HepG2 (cell line): ENCODE results near the gene CLDN4. TPM values are rescaled to one million over a fixed set of nuclear protein-coding genes. Genes with fewer than 3 reads are reported as not detected.
A peak's percentile ranks its signal among the peaks of the same experiment; 100 is the strongest.

Experiments
- BORCS8-MEF2B ChIP-seq: sonication (generic); formaldehyde crosslinking; IDR thresholded peaks from 2 replicates; pipeline ENCODE4 v1.8.0; 2022; ENCODE audit warnings: mild to moderate bottlenecking, missing genetic modification reagents
- EEA1 ChIP-seq: sonication (generic); formaldehyde crosslinking; IDR thresholded peaks from 2 replicates; pipeline ENCODE4 v1.5.1; 2020; ENCODE audit warnings: mild to moderate bottlenecking, missing genetic modification reagents, borderline replicate concordance
- ERF ChIP-seq: IDR thresholded peaks from 2 replicates; pipeline ENCODE4 v1.6.1; 2018; ENCODE audit warnings: missing biosample characterization, missing genetic modification reagents
- ISL2 ChIP-seq: sonication (generic); formaldehyde crosslinking; IDR thresholded peaks from 2 replicates; pipeline ENCODE4 v1.5.0; 2020; ENCODE audit warnings: missing genetic modification reagents
- LCORL ChIP-seq, 2 experiments: fragments of 450-650 bp in 1 of 2; sonication (generic) in 1 of 2; formaldehyde crosslinking in 1 of 2; IDR thresholded peaks; 2 replicates each; pipeline versions ENCODE4 v1.5.0 to v1.6.1; 2017 to 2020; ENCODE audit warnings: antibody characterized with exemption in 1 of 2, missing genetic modification reagents in 1 of 2
- PAF1 ChIP-seq: IDR thresholded peaks from 2 replicates; pipeline ENCODE4 v1.6.1; 2016; ENCODE audit warnings: missing genetic modification reagents, missing compliant biosample characterization
- POLR2A ChIP-seq, 2 experiments: IDR thresholded peaks; 2 replicates each; pipeline ENCODE4 v1.6.1; 2011; ENCODE audit warnings: low read depth in 2 of 2, low read length in 2 of 2, mild to moderate bottlenecking in 1 of 2, moderate library complexity in 1 of 2; ENCODE audit not compliant: insufficient read depth in 1 of 2
- POLR2AphosphoS5 ChIP-seq: IDR thresholded peaks from 2 replicates; pipeline ENCODE4 v1.6.1; 2012; ENCODE audit warnings: low read depth, low read length
- RBFOX2 ChIP-seq: fragments of 200-400 bp; formaldehyde crosslinking; IDR thresholded peaks from 2 replicates; pipeline ENCODE4 v1.6.1; 2017; ENCODE audit warnings: low read depth, mild to moderate bottlenecking, low read length
- RBM39 ChIP-seq: fragments of 200-400 bp; formaldehyde crosslinking; IDR thresholded peaks from one replicate; pipeline ENCODE4 v1.6.1; 2018; ENCODE audit warnings: antibody characterized with exemption, mild to moderate bottlenecking, low read depth, low read length; ENCODE audit not compliant: poor library complexity, severe bottlenecking
- SOX13 ChIP-seq, 3 experiments: fragments of 450-650 bp in 1 of 3; sonication (generic) in 1 of 3; formaldehyde crosslinking in 1 of 3; IDR thresholded peaks in 2 of 3; conservative IDR thresholded peaks in 1 of 3; 2 replicates each; pipeline versions ENCODE4 v1.5.0 to v1.6.1; 2016 to 2020; ENCODE audit warnings: antibody characterized with exemption in 1 of 3, mild to moderate bottlenecking in 1 of 3, missing compliant biosample characterization in 1 of 3, missing genetic modification reagents in 1 of 3, moderate library complexity in 1 of 3
- SP2 ChIP-seq: sonication (generic); formaldehyde crosslinking; IDR thresholded peaks from 2 replicates; pipeline ENCODE4 v1.5.1; 2020; ENCODE audit warnings: mild to moderate bottlenecking, missing genetic modification reagents
- ZFY ChIP-seq: sonication (generic); formaldehyde crosslinking; IDR thresholded peaks from 2 replicates; pipeline ENCODE4 v1.4.0; 2020; ENCODE audit warnings: missing genetic modification reagents
- ZNF407 ChIP-seq: sonication (generic); formaldehyde crosslinking; IDR thresholded peaks from one replicate; pipeline ENCODE4 v1.5.1; 2020; ENCODE audit warnings: mild to moderate bottlenecking, missing genetic modification reagents; ENCODE audit errors: not compliant biosample characterization
- ZNF430 ChIP-seq: sonication (generic); formaldehyde crosslinking; IDR thresholded peaks from 2 replicates; pipeline ENCODE4 v1.9.0; 2021; ENCODE audit warnings: mild to moderate bottlenecking, missing genetic modification reagents
- ZNF547 ChIP-seq: sonication (generic); formaldehyde crosslinking; IDR thresholded peaks from 2 replicates; pipeline ENCODE4 v1.5.1; 2020; ENCODE audit warnings: mild to moderate bottlenecking, missing genetic modification reagents
- ZNF605 ChIP-seq: sonication (generic); formaldehyde crosslinking; IDR thresholded peaks from 2 replicates; pipeline ENCODE4 v1.8.0; 2022; ENCODE audit warnings: mild to moderate bottlenecking, missing genetic modification reagents
- polyA plus RNA-seq, 8 experiments: library from polyadenylated mRNA; depleted of rRNA in 3 of 8; stranded (reverse) in 7 of 8; unstranded in 1 of 8; fragments of >200 nt; fragmentation: Illumina TruSeq in 4 of 8; extraction: Trizol in 4 of 8; gene quantifications; 2 replicates each; pipeline versions ENCODE4 v1.2.1 to v1.2.3, GENCODE V29; 2011 to 2016; ENCODE audit warnings: low read depth in 4 of 8, missing spikeins in 1 of 8, mixed read lengths in 1 of 8; ENCODE audit not compliant: insufficient read depth in 1 of 8
- total RNA-seq, 5 experiments: library from RNA; depleted of rRNA; stranded (reverse); fragments of >200 nt; fragmentation: Illumina TruSeq; extraction: Trizol; gene quantifications; 2 replicates each; pipeline ENCODE4 v1.2.3, GENCODE V29; 2016; ENCODE audit warnings: low read depth in 1 of 5
- TF ChIP-seq, protein P1 (sequence below): sonication (generic); formaldehyde crosslinking; IDR thresholded peaks from 2 replicates; pipeline ENCODE4 v1.5.1; 2020; ENCODE audit warnings: mild to moderate bottlenecking, moderate library complexity, missing genetic modification reagents
- TF ChIP-seq, protein P2 (sequence below): IDR thresholded peaks from 2 replicates; pipeline ENCODE4 v1.6.1; 2012; ENCODE audit warnings: inconsistent platforms

The CLDN4 gene
- total and polyA plus RNA-seq, 2 of the 13 experiments (the other 11 are each of a cell fraction or from before 2014, with no cell fraction given) = 28.2 to 35.7 TPM

DNA sequence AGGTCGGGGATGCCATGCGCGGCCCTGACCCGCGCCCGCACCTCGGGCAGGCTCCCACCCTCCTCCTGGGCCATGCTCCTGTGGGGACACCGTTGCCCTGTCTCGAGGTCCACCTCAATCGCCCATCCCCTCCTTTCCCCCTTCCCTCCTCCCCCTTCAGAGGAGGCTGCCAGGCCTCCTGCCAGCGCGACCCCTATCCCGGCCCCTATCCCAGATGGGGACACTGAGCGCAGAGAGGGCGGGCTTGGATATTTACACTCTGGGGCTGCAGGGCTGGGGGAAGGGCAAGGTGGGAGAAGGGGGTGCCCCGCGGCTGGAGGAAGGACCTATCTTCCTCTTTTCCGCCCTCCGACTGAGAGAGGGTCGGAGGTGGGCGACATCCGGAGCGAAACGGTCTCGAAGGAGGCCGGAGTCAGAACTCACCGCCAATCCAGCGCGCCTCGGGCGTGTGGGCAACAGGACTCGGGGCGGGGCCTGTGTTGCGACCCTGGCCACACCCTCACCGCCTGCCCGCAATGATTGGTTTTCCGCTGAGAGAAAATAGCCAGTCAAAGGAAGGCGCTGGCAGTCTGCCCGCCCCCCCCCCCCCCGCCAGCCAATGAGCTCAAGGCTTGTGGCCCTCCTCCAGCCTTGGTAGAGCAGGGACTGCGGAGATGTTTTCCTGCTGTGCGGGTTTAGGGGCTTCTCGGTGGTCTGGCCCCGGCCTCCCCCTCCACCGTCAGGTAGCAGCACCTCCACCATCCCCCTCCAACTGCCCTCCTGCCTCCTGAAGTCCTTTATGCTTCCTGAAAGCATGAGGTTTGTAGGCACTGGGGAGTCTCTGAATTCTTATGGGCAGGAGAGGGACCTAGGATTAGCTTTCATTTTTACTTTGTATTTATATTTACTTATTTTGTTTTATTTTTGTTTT, 11.5 kb downstream of the CLDN4 start, which contains the start of gene METTL27 (continued):
- TF ChIP-seq, protein P1, sequence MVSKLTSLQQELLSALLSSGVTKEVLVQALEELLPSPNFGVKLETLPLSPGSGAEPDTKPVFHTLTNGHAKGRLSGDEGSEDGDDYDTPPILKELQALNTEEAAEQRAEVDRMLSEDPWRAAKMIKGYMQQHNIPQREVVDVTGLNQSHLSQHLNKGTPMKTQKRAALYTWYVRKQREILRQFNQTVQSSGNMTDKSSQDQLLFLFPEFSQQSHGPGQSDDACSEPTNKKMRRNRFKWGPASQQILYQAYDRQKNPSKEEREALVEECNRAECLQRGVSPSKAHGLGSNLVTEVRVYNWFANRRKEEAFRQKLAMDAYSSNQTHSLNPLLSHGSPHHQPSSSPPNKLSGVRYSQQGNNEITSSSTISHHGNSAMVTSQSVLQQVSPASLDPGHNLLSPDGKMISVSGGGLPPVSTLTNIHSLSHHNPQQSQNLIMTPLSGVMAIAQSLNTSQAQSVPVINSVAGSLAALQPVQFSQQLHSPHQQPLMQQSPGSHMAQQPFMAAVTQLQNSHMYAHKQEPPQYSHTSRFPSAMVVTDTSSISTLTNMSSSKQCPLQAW (CRISPR knock-in tag) = peak; percentile 40; the same call in 1 of the 2 replicates
- TF ChIP-seq RBM39 (peak; percentile 66), ZNF547 (0 out of 2 replicates have a peak, but pooled peaks have one; percentile 49), RBFOX2 (peak; percentile 64), EEA1 (CRISPR knock-in tag) (peak; percentile 60; the same call in 1 of the 2 replicates), ERF (CRISPR knock-in tag) (peak; percentile 60), ISL2 (no peak), POLR2AphosphoS5 (peak; percentile 81), SOX13 (IDR thresholded peaks at IDR 0.05) (no peak), SOX13 (CRISPR knock-in tag; conservative IDR thresholded peaks at IDR 0.05 in 1 of 2, IDR thresholded peaks at IDR 0.05 in 1 of 2) (0 out of 4 replicates have a peak, but pooled peaks of 1 of the 2 experiments have one; percentile 8), ZNF430 (CRISPR knock-in tag) (no peak), ZNF407 (peak; percentile 67), POLR2A (IDR thresholded peaks at IDR 0.05; ENCODE audit: insufficient read depth in 1 of 2, low read depth in 2 of 2, low read length in 2 of 2) (peak; percentile 53 to 88; a peak in 3 of 4 replicates), ZFY (CRISPR knock-in tag) (peak; percentile 67), LCORL (IDR thresholded peaks at IDR 0.05) (no peak), LCORL (CRISPR knock-in tag; IDR thresholded peaks at IDR 0.05) (0 out of 2 replicates have a peak, but pooled peaks have one; percentile 17), ZNF605 (CRISPR knock-in tag) (no peak), PAF1 (no peak), SP2 (peak; percentile 85), BORCS8-MEF2B (CRISPR knock-in tag) (peak; percentile 70; the same call in 1 of the 2 replicates)
- TF ChIP-seq, protein P2, sequence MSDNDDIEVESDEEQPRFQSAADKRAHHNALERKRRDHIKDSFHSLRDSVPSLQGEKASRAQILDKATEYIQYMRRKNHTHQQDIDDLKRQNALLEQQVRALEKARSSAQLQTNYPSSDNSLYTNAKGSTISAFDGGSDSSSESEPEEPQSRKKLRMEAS = peak; percentile 56; the same call in 1 of the 2 replicates
